ENCODE measurements around the gene KCNK5. TPM values are rescaled to one million over a fixed set of nuclear protein-coding genes. Genes with fewer than 3 reads are reported as not detected.

KCNK5 gene
- polyA plus RNA-seq, 2 of the 4 experiments (the other 2 are of a cell fraction), result 1.5 to 2.3 TPM

GRCh38 chr6:39209911-39210310, 19.4 kb downstream of the KCNK5 start:
- 78% methylated on average over 6 of the region's 6 CpGs for WGBS (ENCODE audit: missing lambda C conversion rate)
- FAIRE-seq (no peak), ATAC-seq (no peak), DNase-seq (ENCODE audit: low read depth in 1 of 2, low spot score in 1 of 2) (no peak)
- H3K4me2 ChIP-seq, result no peak overlapping the region
- no peak overlapping the region for H3K4me3 ChIP-seq
- ChIA-PET CTCF (no interaction called here), POLR2A (no interaction called here)
- no peaks in the 10 kb centered on the region for H3K9me3 ChIP-seq
- no peak for TF ChIP-seq JUNB (IDR thresholded peaks at IDR 0.05)
- TF ChIP-seq CBX2 (IDR thresholded peaks at IDR 0.05; ENCODE audit: borderline replicate concordance, low read depth), result no peak
- no peak for TF ChIP-seq MYC (IDR thresholded peaks at IDR 0.05; ENCODE audit: borderline replicate concordance, low read length)
- no peak for TF ChIP-seq TP53 (CRISPR knock-in tag; IDR thresholded peaks at IDR 0.05)
- no peak for TF ChIP-seq ZSCAN20 (CRISPR knock-in tag; IDR thresholded peaks at IDR 0.05)
- TF ChIP-seq ATOH8 (CRISPR knock-in tag; IDR thresholded peaks at IDR 0.05; ENCODE audit: low read depth), result no peak
- no peak for TF ChIP-seq TFCP2L1 (CRISPR knock-in tag; IDR thresholded peaks at IDR 0.05)
- TF ChIP-seq FOSL2 (IDR thresholded peaks at IDR 0.05), result no peak
- no peak for TF ChIP-seq FOSL2 (CRISPR knock-in tag; IDR thresholded peaks at IDR 0.05)
- TF ChIP-seq POLR2AphosphoS2 (conservative IDR thresholded peaks at IDR 0.05; ENCODE audit: low read length), result no peak
- no peak for TF ChIP-seq SMC3 (IDR thresholded peaks at IDR 0.05)
- no peak for TF ChIP-seq POLR2A (IDR thresholded peaks at IDR 0.05; ENCODE audit: low read length)
- TF ChIP-seq KDM1A (IDR thresholded peaks at IDR 0.05; ENCODE audit: low read depth), result no peak
- TF ChIP-seq RAD21 (conservative IDR thresholded peaks at IDR 0.05 in 1 of 2, IDR thresholded peaks at IDR 0.05 in 1 of 2), result no peak
- no peak for TF ChIP-seq ESRRA (IDR thresholded peaks at IDR 0.05; ENCODE audit: borderline replicate concordance, low read length)
- no peak for TF ChIP-seq NR3C1 (IDR thresholded peaks at IDR 0.05)
- TF ChIP-seq NFE2L2 (conservative IDR thresholded peaks at IDR 0.05; ENCODE audit: low read length), result no peak
- TF ChIP-seq HES2 (IDR thresholded peaks at IDR 0.05), result no peak
- TF ChIP-seq HOXB13 (CRISPR knock-in tag; IDR thresholded peaks at IDR 0.05; ENCODE audit: low read depth), result no peak
- peak overlapping the region in 1 of 2 experiments; percentile 66; a peak in 3 of 6 replicates for H3K27ac ChIP-seq
- peaks cover 69% of the 10 kb centered on the region for H3K4me1 ChIP-seq

- Histone ChIP-seq H3K9me3 (no peaks in the 10 kb centered on the region), H3K4me2 (peak overlapping the region; percentile 35; the same call in 1 of the 3 replicates), H3K27ac (peak overlapping the region in 1 of 2 experiments; percentile 66; a peak in 3 of 6 replicates), H3K4me1 (peaks cover 69% of the 10 kb centered on the region), H3K4me3 (no peak overlapping the region)
- FAIRE-seq (no peak), ATAC-seq (no peak), DNase-seq (ENCODE audit: low read depth in 1 of 2, low spot score in 1 of 2) (peak in 1 of 2 experiments; percentile 6)
- TF ChIP-seq EHMT2 (IDR thresholded peaks at IDR 0.05; ENCODE audit: low read depth) (no peak), RARB (CRISPR knock-in tag; IDR thresholded peaks at IDR 0.05) (no peak), NFE2L2 (conservative IDR thresholded peaks at IDR 0.05; ENCODE audit: low read length) (no peak), TFCP2L1 (CRISPR knock-in tag; IDR thresholded peaks at IDR 0.05) (no peak), SMC3 (IDR thresholded peaks at IDR 0.05) (no peak), TP53 (CRISPR knock-in tag; IDR thresholded peaks at IDR 0.05) (no peak), ATOH8 (CRISPR knock-in tag; IDR thresholded peaks at IDR 0.05; ENCODE audit: low read depth) (no peak), RAD21 (conservative IDR thresholded peaks at IDR 0.05 in 1 of 2, IDR thresholded peaks at IDR 0.05 in 1 of 2) (no peak), HOXA7 (CRISPR knock-in tag; IDR thresholded peaks at IDR 0.05) (no peak), RFX5 (IDR thresholded peaks at IDR 0.05) (no peak), BCL3 (IDR thresholded peaks at IDR 0.05) (no peak)
- TF ChIP-seq, protein P1, sequence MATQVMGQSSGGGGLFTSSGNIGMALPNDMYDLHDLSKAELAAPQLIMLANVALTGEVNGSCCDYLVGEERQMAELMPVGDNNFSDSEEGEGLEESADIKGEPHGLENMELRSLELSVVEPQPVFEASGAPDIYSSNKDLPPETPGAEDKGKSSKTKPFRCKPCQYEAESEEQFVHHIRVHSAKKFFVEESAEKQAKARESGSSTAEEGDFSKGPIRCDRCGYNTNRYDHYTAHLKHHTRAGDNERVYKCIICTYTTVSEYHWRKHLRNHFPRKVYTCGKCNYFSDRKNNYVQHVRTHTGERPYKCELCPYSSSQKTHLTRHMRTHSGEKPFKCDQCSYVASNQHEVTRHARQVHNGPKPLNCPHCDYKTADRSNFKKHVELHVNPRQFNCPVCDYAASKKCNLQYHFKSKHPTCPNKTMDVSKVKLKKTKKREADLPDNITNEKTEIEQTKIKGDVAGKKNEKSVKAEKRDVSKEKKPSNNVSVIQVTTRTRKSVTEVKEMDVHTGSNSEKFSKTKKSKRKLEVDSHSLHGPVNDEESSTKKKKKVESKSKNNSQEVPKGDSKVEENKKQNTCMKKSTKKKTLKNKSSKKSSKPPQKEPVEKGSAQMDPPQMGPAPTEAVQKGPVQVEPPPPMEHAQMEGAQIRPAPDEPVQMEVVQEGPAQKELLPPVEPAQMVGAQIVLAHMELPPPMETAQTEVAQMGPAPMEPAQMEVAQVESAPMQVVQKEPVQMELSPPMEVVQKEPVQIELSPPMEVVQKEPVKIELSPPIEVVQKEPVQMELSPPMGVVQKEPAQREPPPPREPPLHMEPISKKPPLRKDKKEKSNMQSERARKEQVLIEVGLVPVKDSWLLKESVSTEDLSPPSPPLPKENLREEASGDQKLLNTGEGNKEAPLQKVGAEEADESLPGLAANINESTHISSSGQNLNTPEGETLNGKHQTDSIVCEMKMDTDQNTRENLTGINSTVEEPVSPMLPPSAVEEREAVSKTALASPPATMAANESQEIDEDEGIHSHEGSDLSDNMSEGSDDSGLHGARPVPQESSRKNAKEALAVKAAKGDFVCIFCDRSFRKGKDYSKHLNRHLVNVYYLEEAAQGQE (IDR thresholded peaks at IDR 0.05), result no peak
- CTCF ChIA-PET, result no interaction called here
- WGBS (ENCODE audit: missing lambda C conversion rate), result 55% methylated on average over 6 of the region's 6 CpGs
- POLR2A ChIA-PET, result no interaction called here
These were observed 19.9 kb downstream of the KCNK5 start for GRCh38 chr6:39209360-39209811.
